ENCODE data around the gene TBC1D30.

- TF ChIP-seq POLR2A (IDR thresholded peaks at IDR 0.05; ENCODE audit: low read length) (no peak), EP300 (IDR thresholded peaks at IDR 0.05) (no peak), KDM5A (IDR thresholded peaks at IDR 0.05) (no peak), JUNB (IDR thresholded peaks at IDR 0.05) (no peak), ZNF302 (CRISPR knock-in tag; IDR thresholded peaks at IDR 0.05) (no peak), SMC3 (IDR thresholded peaks at IDR 0.05) (no peak), PBX3 (IDR thresholded peaks at IDR 0.05) (no peak), NR3C1 (IDR thresholded peaks at IDR 0.05) (no peak), MYC (IDR thresholded peaks at IDR 0.05; ENCODE audit: borderline replicate concordance, low read length) (no peak)
- TF ChIP-seq, protein P1, sequence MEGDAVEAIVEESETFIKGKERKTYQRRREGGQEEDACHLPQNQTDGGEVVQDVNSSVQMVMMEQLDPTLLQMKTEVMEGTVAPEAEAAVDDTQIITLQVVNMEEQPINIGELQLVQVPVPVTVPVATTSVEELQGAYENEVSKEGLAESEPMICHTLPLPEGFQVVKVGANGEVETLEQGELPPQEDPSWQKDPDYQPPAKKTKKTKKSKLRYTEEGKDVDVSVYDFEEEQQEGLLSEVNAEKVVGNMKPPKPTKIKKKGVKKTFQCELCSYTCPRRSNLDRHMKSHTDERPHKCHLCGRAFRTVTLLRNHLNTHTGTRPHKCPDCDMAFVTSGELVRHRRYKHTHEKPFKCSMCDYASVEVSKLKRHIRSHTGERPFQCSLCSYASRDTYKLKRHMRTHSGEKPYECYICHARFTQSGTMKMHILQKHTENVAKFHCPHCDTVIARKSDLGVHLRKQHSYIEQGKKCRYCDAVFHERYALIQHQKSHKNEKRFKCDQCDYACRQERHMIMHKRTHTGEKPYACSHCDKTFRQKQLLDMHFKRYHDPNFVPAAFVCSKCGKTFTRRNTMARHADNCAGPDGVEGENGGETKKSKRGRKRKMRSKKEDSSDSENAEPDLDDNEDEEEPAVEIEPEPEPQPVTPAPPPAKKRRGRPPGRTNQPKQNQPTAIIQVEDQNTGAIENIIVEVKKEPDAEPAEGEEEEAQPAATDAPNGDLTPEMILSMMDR (IDR thresholded peaks at IDR 0.05): no peak
Measured at GRCh38 chr12:64894827-64895475, 70.5 kb downstream of the TBC1D30 start.

All from A549 (cell line).